HepG2 (cell line): ENCODE data around the gene RMND5A. TPM values are rescaled to one million over a fixed set of nuclear protein-coding genes. Genes with fewer than 3 reads are reported as not detected.

Experiments
- CHD2 ChIP-seq: IDR thresholded peaks from 2 replicates; pipeline ENCODE4 v1.6.1; 2011; ENCODE audit warnings: low read depth, low read length, improper control_type of control experiment
- GLI4 ChIP-seq: sonication (generic); formaldehyde crosslinking; IDR thresholded peaks from 2 replicates; pipeline ENCODE4 v1.5.1; 2020; ENCODE audit warnings: missing genetic modification reagents, mild to moderate bottlenecking, moderate library complexity, borderline replicate concordance
- NR3C1 ChIP-seq: sonication (generic); formaldehyde crosslinking; IDR thresholded peaks from 2 replicates; pipeline ENCODE4 v1.4.0; 2020; ENCODE audit warnings: missing genetic modification reagents
- POLR2G ChIP-seq: fragments of 200-400 bp; formaldehyde crosslinking; IDR thresholded peaks from 2 replicates; pipeline ENCODE4 v1.6.1; 2018; ENCODE audit warnings: mild to moderate bottlenecking, low read depth, low read length, moderate library complexity
- SALL2 ChIP-seq: sonication (generic); formaldehyde crosslinking; IDR thresholded peaks from 2 replicates; pipeline ENCODE4 v1.8.1; 2023; ENCODE audit warnings: mild to moderate bottlenecking, missing genetic modification reagents, inconsistent platforms
- SOX13 ChIP-seq, 3 experiments: fragments of 450-650 bp in 1 of 3; sonication (generic) in 1 of 3; formaldehyde crosslinking in 1 of 3; IDR thresholded peaks in 2 of 3; conservative IDR thresholded peaks in 1 of 3; 2 replicates each; pipeline versions ENCODE4 v1.5.0 to v1.6.1; 2016 to 2020; ENCODE audit warnings: antibody characterized with exemption in 1 of 3, mild to moderate bottlenecking in 1 of 3, missing compliant biosample characterization in 1 of 3, missing genetic modification reagents in 1 of 3, moderate library complexity in 1 of 3
- THRA ChIP-seq: sonication (generic); formaldehyde crosslinking; IDR thresholded peaks from 2 replicates; pipeline ENCODE4 v1.4.0; 2020; ENCODE audit warnings: missing genetic modification reagents, borderline replicate concordance
- ZBTB10 ChIP-seq: sonication (generic); formaldehyde crosslinking; IDR thresholded peaks from 2 replicates; pipeline ENCODE4 v1.4.0; 2020; ENCODE audit warnings: missing genetic modification reagents, borderline replicate concordance
- ZC3H4 ChIP-seq: sonication (generic); formaldehyde crosslinking; IDR thresholded peaks from 2 replicates; pipeline ENCODE4 v1.4.0; 2020; ENCODE audit warnings: missing genetic modification reagents, borderline replicate concordance
- ZNF407 ChIP-seq: sonication (generic); formaldehyde crosslinking; IDR thresholded peaks from one replicate; pipeline ENCODE4 v1.5.1; 2020; ENCODE audit warnings: mild to moderate bottlenecking, missing genetic modification reagents; ENCODE audit errors: not compliant biosample characterization
- ZNF737 ChIP-seq: sonication (generic); formaldehyde crosslinking; IDR thresholded peaks from 2 replicates; pipeline ENCODE4 v1.5.0; 2020; ENCODE audit warnings: missing genetic modification reagents, mild to moderate bottlenecking, borderline replicate concordance
- ZNF775 ChIP-seq: sonication (generic); formaldehyde crosslinking; IDR thresholded peaks from 2 replicates; pipeline ENCODE4 v1.4.0; 2020; ENCODE audit warnings: missing genetic modification reagents, mild to moderate bottlenecking, moderate library complexity, borderline replicate concordance
- ZNF790 ChIP-seq: sonication (generic); formaldehyde crosslinking; IDR thresholded peaks from 2 replicates; pipeline ENCODE4 v1.8.0; 2022; ENCODE audit warnings: missing genetic modification reagents, mild to moderate bottlenecking, borderline replicate concordance
- polyA plus RNA-seq, 8 experiments: library from polyadenylated mRNA; depleted of rRNA in 3 of 8; stranded (reverse) in 7 of 8; unstranded in 1 of 8; fragments of >200 nt; fragmentation: Illumina TruSeq in 4 of 8; extraction: Trizol in 4 of 8; gene quantifications; 2 replicates each; pipeline versions ENCODE4 v1.2.1 to v1.2.3, GENCODE V29; 2011 to 2016; ENCODE audit warnings: low read depth in 4 of 8, missing spikeins in 1 of 8, mixed read lengths in 1 of 8; ENCODE audit not compliant: insufficient read depth in 1 of 8
- total RNA-seq, 5 experiments: library from RNA; depleted of rRNA; stranded (reverse); fragments of >200 nt; fragmentation: Illumina TruSeq; extraction: Trizol; gene quantifications; 2 replicates each; pipeline ENCODE4 v1.2.3, GENCODE V29; 2016; ENCODE audit warnings: low read depth in 1 of 5

RMND5A gene
- total and polyA plus RNA-seq, 2 of the 13 experiments (the other 11 are each of a cell fraction or from before 2014, with no cell fraction given), result 31.0 to 66.4 TPM

GRCh38 chr2:86807468-86808275 is 87.6 kb downstream of the RMND5A start (continued):
- no peak for TF ChIP-seq ZBTB10
- 0 out of 2 replicates have a peak, but pooled peaks have one; percentile 23 for TF ChIP-seq CHD2
- TF ChIP-seq ZNF407 (CRISPR knock-in tag), result no peak
- 0 out of 2 replicates have a peak, but pooled peaks have one; percentile 66 for TF ChIP-seq ZNF790 (CRISPR knock-in tag)
- TF ChIP-seq NR3C1 (CRISPR knock-in tag), result no peak
- no peak for TF ChIP-seq ZNF775 (CRISPR knock-in tag)
- TF ChIP-seq ZNF737, result no peak
- 0 out of 2 replicates have a peak, but pooled peaks have one; percentile 65 for TF ChIP-seq SALL2 (CRISPR knock-in tag)
- TF ChIP-seq ZC3H4 (CRISPR knock-in tag), result no peak
- no peak for TF ChIP-seq GLI4 (CRISPR knock-in tag)
- TF ChIP-seq THRA (CRISPR knock-in tag), result no peak
- TF ChIP-seq POLR2G, result no peak
- no peak for TF ChIP-seq SOX13 (IDR thresholded peaks at IDR 0.05)
- no peak; a peak in 1 of 4 replicates for TF ChIP-seq SOX13 (CRISPR knock-in tag; conservative IDR thresholded peaks at IDR 0.05 in 1 of 2, IDR thresholded peaks at IDR 0.05 in 1 of 2)
